DMS53 treated with DMSO at 0.1 percent for 48 hours (cell line): ENCODE measurements around the gene VSTM2L.
"Not testable (repeated sequence)": the region's sequence is repeated elsewhere in the genome, so short reads cannot be mapped to it uniquely, and the experiment has no call there.

ENCODE experiments used
- DNase-seq: peaks from one replicate; lab custom pipeline; 2025; ENCODE audit not compliant: unreplicated experiment; lab: John Stamatoyannopoulos, UW

VSTM2L gene

GRCh38 chr20:37958856-37959520 is 56.1 kb downstream of the VSTM2L start:
- no peak for DNase-seq

GRCh38 chr20:37961066-37961465 is 58.1 kb downstream of the VSTM2L start:
- DNase-seq, result no peak

- DNase-seq, result not testable (repeated sequence)
Measured at GRCh38 chr20:37963483-37963882, 60.6 kb downstream of the VSTM2L start.

GRCh38 chr20:37968841-37969401 is 66.0 kb downstream of the VSTM2L start:
- no peak for DNase-seq

GRCh38 chr20:37969949-37970855 is 67.3 kb downstream of the VSTM2L start:
- DNase-seq, result no peak

- no peak for DNase-seq
Measured at GRCh38 chr20:37970856-37971245, 67.9 kb downstream of the VSTM2L start.

GRCh38 chr20:37971561-37972127 is 68.7 kb downstream of the VSTM2L start:
- DNase-seq, result no peak

- DNase-seq, result no peak
Measured at GRCh38 chr20:37972256-37973058, 69.5 kb downstream of the VSTM2L start.

- no peak for DNase-seq
Measured at GRCh38 chr20:37973059-37973910, 70.4 kb downstream of the VSTM2L start.

- DNase-seq, result no peak
Measured at GRCh38 chr20:37976887-37977286, 74.0 kb downstream of the VSTM2L start.

GRCh38 chr20:37977338-37977737 is 74.4 kb downstream of the VSTM2L start:
- no peak for DNase-seq

GRCh38 chr20:37977786-37978185 is 74.9 kb downstream of the VSTM2L start:
- DNase-seq, result no peak

GRCh38 chr20:37979021-37979985 is 76.4 kb downstream of the VSTM2L start:
- DNase-seq, result no peak

GRCh38 chr20:37980383-37980782 is 77.5 kb downstream of the VSTM2L start:
- DNase-seq, result no peak

- DNase-seq, result no peak
Measured at GRCh38 chr20:37980876-37981275, 77.9 kb downstream of the VSTM2L start.

- DNase-seq, result no peak
Measured at GRCh38 chr20:37981568-37981967, 78.6 kb downstream of the VSTM2L start.

GRCh38 chr20:37983286-37983685 is 80.4 kb downstream of the VSTM2L start:
- DNase-seq, result no peak

- no peak for DNase-seq
Measured at GRCh38 chr20:37984018-37984785, 81.3 kb downstream of the VSTM2L start.
